HG02759 (cell line): ENCODE measurements around the gene PAX5.
A peak's percentile ranks its signal among the peaks of the same experiment; 100 is the strongest.

Experiments used
- ATAC-seq: cut with Tn5 transposase; IDR thresholded peaks from one replicate; pipeline ENCODE4 v1.9.1; 2021; ENCODE audit warnings: mild to moderate bottlenecking, moderate library complexity; ENCODE audit not compliant: unreplicated experiment

PAX5 gene

GRCh38 chr9:36864491-36865410 is 169.3 kb downstream of the PAX5 start:
- no peak for ATAC-seq

- no peak for ATAC-seq
These were observed 171.6 kb downstream of the PAX5 start for GRCh38 chr9:36862206-36863145.

- ATAC-seq = no peak
These were observed 172.4 kb downstream of the PAX5 start for GRCh38 chr9:36861528-36862205.

- no peak for ATAC-seq
These were observed 175.2 kb downstream of the PAX5 start for GRCh38 chr9:36858805-36859375.

GRCh38 chr9:36855448-36856315 is 178.4 kb downstream of the PAX5 start:
- ATAC-seq = peak; percentile 34

GRCh38 chr9:36854751-36855150 is 179.3 kb downstream of the PAX5 start:
- no peak for ATAC-seq

GRCh38 chr9:36854034-36854433 is 180.0 kb downstream of the PAX5 start:
- no peak for ATAC-seq

- no peak for ATAC-seq
These were observed 180.8 kb downstream of the PAX5 start for GRCh38 chr9:36853233-36853632.

- ATAC-seq = no peak
These were observed 184.1 kb downstream of the PAX5 start for GRCh38 chr9:36849943-36850342.

- ATAC-seq = no peak
These were observed 185.1 kb downstream of the PAX5 start for GRCh38 chr9:36848946-36849345.

GRCh38 chr9:36847781-36848673 is 186.0 kb downstream of the PAX5 start:
- no peak for ATAC-seq

- ATAC-seq = no peak
These were observed 187.4 kb downstream of the PAX5 start for GRCh38 chr9:36846621-36847020.

- ATAC-seq = no peak
These were observed 188.2 kb downstream of the PAX5 start for GRCh38 chr9:36845844-36846243.

- ATAC-seq = no peak
These were observed 189.1 kb downstream of the PAX5 start for GRCh38 chr9:36844961-36845360.

GRCh38 chr9:36843964-36844363 is 190.1 kb downstream of the PAX5 start:
- ATAC-seq = no peak

GRCh38 chr9:36842560-36843530 is 191.2 kb downstream of the PAX5 start:
- no peak for ATAC-seq

- ATAC-seq = no peak
These were observed 193.1 kb downstream of the PAX5 start for GRCh38 chr9:36840898-36841536.
